ENCODE results near the gene CAST. TPM values are rescaled to one million over a fixed set of nuclear protein-coding genes. Genes with fewer than 3 reads are reported as not detected.

CAST gene
- total RNA-seq, 2 experiments from 2014 or later, result 40.5 to 90.1 TPM

DNA sequence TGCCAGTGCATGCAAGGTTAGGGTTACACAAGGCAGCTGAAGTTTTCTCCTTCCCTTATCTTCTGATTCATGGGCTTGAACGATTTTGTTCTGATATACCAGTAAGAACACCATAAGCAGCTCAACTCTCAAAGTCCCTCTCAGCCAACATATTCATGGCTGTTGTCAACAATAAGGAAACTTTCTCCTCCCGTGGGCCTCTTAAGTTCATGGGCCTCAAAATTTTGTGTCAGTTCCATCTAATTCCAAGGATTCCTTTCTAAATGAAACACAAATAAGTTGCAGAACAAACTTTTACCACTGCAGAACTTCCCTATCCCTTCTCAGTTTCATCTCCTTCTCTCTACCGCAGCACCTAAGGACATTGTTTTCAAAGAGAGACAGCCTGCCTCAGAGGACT, 23.6 kb upstream of the CAST start:
- DNase-seq (ENCODE audit: low spot score), result no peak
- intact Hi-C loops (cut with micrococcal nuclease; ENCODE audit: unreplicated experiment), result no loop called here
- BruUV-seq (replicated peaks), result no TSS peak

GRCh38 chr5:96640696-96641095, 21.5 kb upstream of the CAST start:
- Histone ChIP-seq H3K79me2 (ENCODE audit: insufficient read depth, low read depth, low read length) (no peaks in the 10 kb centered on the region), H2AFZ (ENCODE audit: low read length) (no peak overlapping the region), H4K20me1 (ENCODE audit: insufficient read depth, low read length) (no peaks in the 10 kb centered on the region), H3K4me3 (ENCODE audit: low read depth, low read length, poor library complexity, severe bottlenecking) (no peak overlapping the region), H3K4me1 (ENCODE audit: insufficient read depth, low read length, poor library complexity, severe bottlenecking) (no peaks in the 10 kb centered on the region), H3K9me2 (ENCODE audit: insufficient read depth, low read length) (no peaks in the 10 kb centered on the region), H3K4me2 (ENCODE audit: low read length) (no peak overlapping the region), H3K27ac (ENCODE audit: low read depth, low read length, poor library complexity, severe bottlenecking) (no peak overlapping the region), H3K9me3 (ENCODE audit: low read length) (no peaks in the 10 kb centered on the region), H3K36me3 (ENCODE audit: insufficient read depth, low read length) (no peaks in the 10 kb centered on the region)
- DNase-seq (ENCODE audit: low spot score), result no peak
- POLR2A ChIA-PET, result no interaction called here
- TF ChIP-seq EZH2phosphoT487 (IDR thresholded peaks at IDR 0.05; ENCODE audit: borderline replicate concordance, low read depth, low read length) (no peak), CTCF (conservative IDR thresholded peaks at IDR 0.05; ENCODE audit: low read length) (no peak)
- BruUV-seq (replicated peaks), result no TSS peak
- intact Hi-C loops (cut with micrococcal nuclease; ENCODE audit: unreplicated experiment), result no loop called here
- CTCF ChIA-PET (ENCODE audit: unreplicated experiment), result no interaction called here

More for the DNA sequence above, 23.6 kb upstream of the CAST start:
- Histone ChIP-seq H4K20me1 (ENCODE audit: insufficient read depth, low read length) (no peaks in the 10 kb centered on the region), H3K27ac (ENCODE audit: low read depth, low read length, poor library complexity, severe bottlenecking) (no peak overlapping the region), H3K36me3 (ENCODE audit: insufficient read depth, low read length) (no peaks in the 10 kb centered on the region), H3K9me3 (ENCODE audit: low read length) (no peaks in the 10 kb centered on the region), H3K4me3 (ENCODE audit: low read depth, low read length, poor library complexity, severe bottlenecking) (no peak overlapping the region), H3K4me2 (ENCODE audit: low read length) (no peak overlapping the region), H3K4me1 (ENCODE audit: insufficient read depth, low read length, poor library complexity, severe bottlenecking) (no peaks in the 10 kb centered on the region), H3K79me2 (ENCODE audit: insufficient read depth, low read depth, low read length) (no peaks in the 10 kb centered on the region), H3K9me2 (ENCODE audit: insufficient read depth, low read length) (no peaks in the 10 kb centered on the region), H2AFZ (ENCODE audit: low read length) (no peak overlapping the region)
- TF ChIP-seq CTCF (conservative IDR thresholded peaks at IDR 0.05; ENCODE audit: low read length), result no peak
- no peak for TF ChIP-seq EZH2phosphoT487 (IDR thresholded peaks at IDR 0.05; ENCODE audit: borderline replicate concordance, low read depth, low read length)
- ChIA-PET POLR2A (no interaction called here), CTCF (ENCODE audit: unreplicated experiment) (no interaction called here)

GRCh38 chr5:96641368-96642280, 20.6 kb upstream of the CAST start:
- Histone ChIP-seq H3K36me3 (ENCODE audit: insufficient read depth, low read length) (no peaks in the 10 kb centered on the region), H3K9me3 (ENCODE audit: low read length) (no peaks in the 10 kb centered on the region), H2AFZ (ENCODE audit: low read length) (no peak overlapping the region), H3K79me2 (ENCODE audit: insufficient read depth, low read depth, low read length) (no peaks in the 10 kb centered on the region), H3K9me2 (ENCODE audit: insufficient read depth, low read length) (no peaks in the 10 kb centered on the region), H3K4me3 (ENCODE audit: low read depth, low read length, poor library complexity, severe bottlenecking) (no peak overlapping the region), H3K4me1 (ENCODE audit: insufficient read depth, low read length, poor library complexity, severe bottlenecking) (no peaks in the 10 kb centered on the region), H3K27ac (ENCODE audit: low read depth, low read length, poor library complexity, severe bottlenecking) (no peak overlapping the region), H3K4me2 (ENCODE audit: low read length) (no peak overlapping the region), H4K20me1 (ENCODE audit: insufficient read depth, low read length) (no peaks in the 10 kb centered on the region)
- no TSS peak for BruUV-seq (replicated peaks)
- DNase-seq (ENCODE audit: low spot score), result no peak
- intact Hi-C loops (cut with micrococcal nuclease; ENCODE audit: unreplicated experiment), result no loop called here
- ChIA-PET POLR2A (no interaction called here), CTCF (ENCODE audit: unreplicated experiment) (no interaction called here)
- TF ChIP-seq CTCF (conservative IDR thresholded peaks at IDR 0.05; ENCODE audit: low read length), result no peak
- TF ChIP-seq EZH2phosphoT487 (IDR thresholded peaks at IDR 0.05; ENCODE audit: borderline replicate concordance, low read depth, low read length), result no peak

Measured in OCI-LY7 (cell line).